H7 (cell line): Measurements from ENCODE around the gene VAMP5. TPM values are rescaled to one million over a fixed set of nuclear protein-coding genes. Genes with fewer than 3 reads are reported as not detected.
"Not testable (repeated sequence)": the region's sequence is repeated elsewhere in the genome, so short reads cannot be mapped to it uniquely, and the experiment has no call there.

Experiments used
- DNase-seq: peaks from one replicate; pipeline ENCODE4 v3.0.0; 2012
- H3K27me3 ChIP-seq: 2 replicates; pipeline ENCODE4 v1.6.0; 2011; ENCODE audit warnings: mild to moderate bottlenecking, low read length; ENCODE audit not compliant: control insufficient read depth, insufficient read depth
- H3K36me3 ChIP-seq: replicated peaks from 2 replicates; pipeline ENCODE4 v1.5.1; 2011; ENCODE audit warnings: low read length; ENCODE audit not compliant: control insufficient read depth, insufficient read depth
- H3K4me3 ChIP-seq: 2 replicates; pipeline ENCODE4 v1.5.1; 2011; ENCODE audit warnings: low read depth, mild to moderate bottlenecking, control low read depth, low read length, moderate library complexity; ENCODE audit not compliant: insufficient read depth
- total RNA-seq: library from RNA; depleted of rRNA; stranded (reverse); fragments of >200 nt; shearing (Covaris generic); gene quantifications from 2 replicates; pipeline ENCODE4 v1.2.3, GENCODE V29; 2014

The VAMP5 gene
- total RNA-seq, 1 experiment from 2014 or later, result 1.4 TPM

DNA sequence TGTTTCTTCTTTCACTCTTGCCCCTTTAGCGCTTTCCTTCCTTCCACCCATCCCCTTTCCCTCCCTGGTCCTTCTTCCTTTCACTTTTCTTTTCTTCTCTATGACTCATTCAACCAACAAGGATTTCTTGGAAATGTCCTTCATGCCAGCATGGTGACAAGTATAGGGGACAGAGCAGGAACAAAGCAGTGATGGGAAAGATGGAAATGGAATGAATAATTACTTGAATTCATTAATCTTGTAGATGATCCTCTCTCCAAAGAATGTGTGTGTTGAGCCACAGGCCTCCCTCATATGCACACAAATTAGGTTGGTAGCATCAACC lies 1.5 kb downstream of the VAMP5 start:
- peaks cover 18% of the 10 kb centered on the region for H3K27me3 ChIP-seq
- H3K4me3 ChIP-seq, result no peak overlapping the region
- no peak for DNase-seq
- H3K36me3 ChIP-seq, result no peaks in the 10 kb centered on the region

DNA sequence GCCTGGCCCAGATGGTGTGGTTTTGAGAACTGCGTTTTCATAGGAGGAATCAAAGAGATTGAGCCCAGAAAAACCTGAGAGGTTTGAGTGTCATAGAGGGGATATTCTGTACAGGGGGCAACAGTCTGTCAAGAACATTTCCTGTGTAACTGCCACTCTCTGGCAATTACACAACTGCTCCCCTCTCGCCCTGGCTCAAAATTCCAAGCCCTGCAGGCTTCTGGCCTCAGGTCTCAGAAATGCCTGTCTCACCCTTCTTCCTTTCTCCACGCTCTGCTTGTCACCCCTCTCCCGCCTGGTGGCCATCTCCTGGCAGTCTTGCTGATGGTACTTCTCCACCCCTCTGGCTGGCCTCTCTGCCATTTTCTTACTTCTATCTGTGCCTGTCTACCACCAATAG lies 4.0 kb downstream of the VAMP5 start:
- peaks cover 18% of the 10 kb centered on the region for H3K27me3 ChIP-seq
- no peak overlapping the region for H3K4me3 ChIP-seq
- H3K36me3 ChIP-seq, result no peaks in the 10 kb centered on the region
- DNase-seq, result peak; percentile 32

GRCh38 chr2:85588645-85589044 lies 4.4 kb downstream of the VAMP5 start:
- no peak overlapping the region for H3K4me3 ChIP-seq
- DNase-seq, result no peak
- H3K27me3 ChIP-seq, result peaks cover 16% of the 10 kb centered on the region
- H3K36me3 ChIP-seq, result no peaks in the 10 kb centered on the region

DNA sequence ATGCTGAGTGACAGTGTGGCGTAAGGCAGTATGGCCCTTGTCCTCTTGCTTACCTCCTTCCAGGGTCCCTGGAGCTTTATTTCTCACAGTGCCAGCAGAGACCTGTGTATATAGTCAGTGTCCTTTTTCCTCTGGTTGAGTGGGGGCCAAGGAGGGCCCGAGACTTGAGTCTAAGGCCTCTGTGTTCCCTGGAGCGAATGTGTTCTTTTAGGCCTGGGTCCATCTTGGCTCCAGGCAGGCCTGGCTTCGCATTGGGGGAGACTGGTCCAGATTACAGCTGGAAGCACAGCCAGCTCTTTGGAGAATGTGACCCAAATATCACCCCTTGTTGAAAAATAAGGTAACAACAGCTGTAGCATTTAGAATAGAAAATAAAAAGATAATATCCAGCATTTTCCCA lies 5.0 kb downstream of the VAMP5 start:
- Histone ChIP-seq H3K36me3 (no peaks in the 10 kb centered on the region), H3K4me3 (no peak overlapping the region), H3K27me3 (peaks cover 11% of the 10 kb centered on the region)
- no peak for DNase-seq

GRCh38 chr2:85589982-85590791 lies 6.0 kb downstream of the VAMP5 start:
- peaks cover 2% of the 10 kb centered on the region for H3K27me3 ChIP-seq
- H3K36me3 ChIP-seq, result no peaks in the 10 kb centered on the region
- no peak for DNase-seq
- H3K4me3 ChIP-seq, result no peak overlapping the region

DNA sequence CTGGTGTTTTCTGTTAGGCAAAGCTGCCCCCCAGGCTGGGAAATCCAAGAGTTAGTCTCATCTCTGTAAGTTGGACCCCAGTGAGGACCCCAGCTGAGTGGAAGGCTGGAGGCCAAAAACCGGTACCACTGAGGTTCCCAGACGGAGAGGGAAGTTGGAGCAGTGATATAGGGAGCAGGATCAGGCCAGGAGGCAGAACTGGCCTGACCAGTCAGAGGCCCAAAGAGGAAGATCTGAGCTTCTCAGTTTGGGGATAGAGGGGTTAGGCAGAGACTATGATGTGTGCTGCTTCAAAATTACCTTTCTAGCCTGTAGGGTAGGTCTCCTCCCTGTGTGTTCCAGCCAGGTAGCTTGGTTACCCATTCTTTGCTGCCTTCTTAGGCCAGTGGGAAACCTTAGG lies 6.7 kb downstream of the VAMP5 start:
- Histone ChIP-seq H3K36me3 (no peaks in the 10 kb centered on the region), H3K4me3 (no peak overlapping the region), H3K27me3 (no peaks in the 10 kb centered on the region)
- no peak for DNase-seq

DNA sequence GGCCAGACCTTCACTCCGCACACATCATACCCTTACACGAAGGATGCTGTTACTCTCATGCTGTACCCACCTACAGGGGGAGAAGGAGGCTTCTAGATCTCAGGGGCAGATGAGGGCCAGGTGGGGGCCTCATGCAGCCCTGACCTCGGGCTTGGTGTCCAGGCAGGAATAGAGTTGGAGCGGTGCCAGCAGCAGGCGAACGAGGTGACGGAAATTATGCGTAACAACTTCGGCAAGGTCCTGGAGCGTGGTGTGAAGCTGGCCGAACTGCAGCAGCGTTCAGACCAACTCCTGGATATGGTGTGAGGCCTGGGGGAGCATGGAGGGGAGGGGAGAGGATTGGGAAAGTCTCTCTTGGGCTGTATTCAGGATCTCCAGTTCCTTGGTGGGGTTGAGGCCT lies 7.3 kb downstream of the VAMP5 start:
- Histone ChIP-seq H3K36me3 (no peaks in the 10 kb centered on the region), H3K27me3 (no peaks in the 10 kb centered on the region), H3K4me3 (no peak overlapping the region)
- no peak for DNase-seq

DNA sequence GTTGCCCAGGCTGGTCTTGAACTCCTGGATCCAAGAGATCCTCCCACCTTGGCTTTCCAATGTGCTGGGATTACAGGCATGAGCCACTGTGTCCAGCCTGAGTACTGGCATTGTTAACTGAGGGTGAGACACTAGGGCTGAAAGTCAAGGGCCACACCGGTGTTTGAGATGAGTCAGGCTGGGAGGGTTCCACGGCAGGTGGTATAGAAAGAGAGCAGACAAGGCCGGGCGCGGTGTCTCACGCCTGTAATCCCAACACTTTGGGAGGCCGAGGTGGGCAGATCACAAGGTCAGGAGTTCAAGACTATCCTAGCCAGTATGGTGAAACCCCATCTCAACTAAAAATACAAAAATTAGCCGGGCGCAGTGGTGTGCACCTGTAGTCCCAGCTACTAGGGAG lies 8.1 kb downstream of the VAMP5 start:
- not testable (repeated sequence) for DNase-seq, H3K4me3 ChIP-seq, H3K36me3 ChIP-seq, H3K27me3 ChIP-seq

DNA sequence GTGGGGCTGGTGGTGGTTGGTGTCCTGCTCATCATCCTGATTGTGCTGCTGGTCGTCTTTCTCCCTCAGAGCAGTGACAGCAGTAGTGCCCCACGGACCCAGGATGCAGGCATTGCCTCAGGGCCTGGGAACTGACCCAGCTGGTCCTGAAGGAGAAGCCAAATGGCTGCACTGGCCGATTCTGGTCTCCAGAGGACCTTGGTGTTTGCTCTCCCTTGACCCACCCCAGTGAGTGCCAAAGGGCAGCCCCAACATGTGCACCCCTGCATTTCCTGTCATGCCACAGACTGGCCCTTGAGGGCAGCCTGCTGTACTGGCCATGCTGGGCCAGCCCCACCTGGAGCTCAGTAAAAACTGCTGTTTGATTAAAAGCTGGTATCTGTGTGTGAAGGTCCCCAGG lies 8.8 kb downstream of the VAMP5 start:
- H3K36me3 ChIP-seq, result peaks cover 7% of the 10 kb centered on the region
- no peak overlapping the region for H3K4me3 ChIP-seq
- H3K27me3 ChIP-seq, result no peaks in the 10 kb centered on the region
- DNase-seq, result no peak

DNA sequence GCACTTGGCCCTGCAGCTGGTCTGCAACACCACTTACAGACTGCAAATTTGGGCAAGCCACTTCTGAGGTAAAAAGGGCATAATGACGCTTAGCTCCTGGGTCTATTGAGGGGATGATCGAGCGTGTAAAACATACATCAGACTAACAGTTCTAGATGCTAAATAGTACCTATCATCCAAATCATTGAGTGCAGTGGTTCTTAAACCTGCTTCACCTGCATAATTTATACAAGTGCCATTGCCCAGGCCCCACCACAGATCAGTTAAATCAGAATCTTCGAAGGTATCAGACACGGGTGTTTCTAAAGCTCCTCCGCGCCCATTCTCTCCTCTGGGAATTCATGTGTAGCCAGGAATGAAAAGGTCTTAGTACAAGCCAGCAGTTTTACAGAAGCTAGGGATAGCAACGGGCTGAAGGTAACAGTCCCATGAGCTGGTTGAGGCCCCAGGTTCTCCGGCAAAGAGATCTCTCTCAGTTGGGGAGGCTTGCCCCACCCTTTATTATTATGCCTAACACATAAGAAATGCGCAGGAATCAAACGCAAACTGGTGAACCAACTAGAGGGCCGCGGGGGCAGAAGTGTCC lies 10.6 kb downstream of the VAMP5 start:
- DNase-seq, result no peak
- Histone ChIP-seq H3K4me3 (peak overlapping the region; percentile 87), H3K36me3 (peaks cover 7% of the 10 kb centered on the region), H3K27me3 (no peaks in the 10 kb centered on the region)

- peaks cover 7% of the 10 kb centered on the region for H3K36me3 ChIP-seq
- H3K4me3 ChIP-seq, result peak within 1 kb of the TSS; percentile 87
- H3K27me3 ChIP-seq, result no peaks in the 10 kb centered on the region
- peak; percentile 98 for DNase-seq
Observed at GRCh38 chr2:85595301-85596025, 11.2 kb downstream of the VAMP5 start, which contains the start of gene RNF181. Gene RNF181 (plus strand): TSS chr2:85595745. CDS start chr2:85595764, 19 bp downstream.

- Histone ChIP-seq H3K4me3 (peak overlapping the region; percentile 87), H3K36me3 (peaks cover 7% of the 10 kb centered on the region), H3K27me3 (no peaks in the 10 kb centered on the region)
- peak; percentile 79 for DNase-seq
Observed at GRCh38 chr2:85596026-85596333, 11.7 kb downstream of the VAMP5 start.

GRCh38 chr2:85596486-85597143 lies 12.4 kb downstream of the VAMP5 start:
- Histone ChIP-seq H3K4me3 (no peak overlapping the region; the same call in 1 of the 2 replicates), H3K27me3 (no peaks in the 10 kb centered on the region), H3K36me3 (peaks cover 7% of the 10 kb centered on the region)
- DNase-seq, result no peak

DNA sequence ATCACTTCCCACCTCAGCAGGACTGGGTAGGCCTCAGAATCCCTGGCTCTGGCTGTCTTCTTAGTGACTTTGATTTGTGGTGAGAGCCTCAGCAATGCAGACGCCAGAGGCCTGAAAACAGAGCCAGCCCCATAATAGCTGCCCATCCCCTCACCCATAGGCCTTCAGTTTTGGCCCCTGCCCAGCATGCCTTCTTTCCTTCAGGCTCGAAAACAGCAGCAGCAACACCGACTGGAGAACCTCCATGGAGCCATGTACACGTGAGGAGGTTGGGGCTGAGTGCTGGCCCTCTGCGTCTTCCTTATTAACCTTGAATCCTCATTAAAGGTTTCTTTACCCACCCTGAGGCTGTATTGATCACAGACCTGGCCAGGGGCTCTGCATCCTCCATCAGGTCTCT lies 13.0 kb downstream of the VAMP5 start:
- Histone ChIP-seq H3K4me3 (no peak overlapping the region), H3K36me3 (peaks cover 7% of the 10 kb centered on the region), H3K27me3 (no peaks in the 10 kb centered on the region)
- DNase-seq, result no peak
